Chondrocyte (in vitro differentiated cells): ENCODE results near the gene ATF6B. TPM values are rescaled to one million over a fixed set of nuclear protein-coding genes. Genes with fewer than 3 reads are reported as not detected.
"Not testable (repeated sequence)": the region's sequence is repeated elsewhere in the genome, so short reads cannot be mapped to it uniquely, and the experiment has no call there.

Experiments
- DNase-seq: peaks from one replicate; pipeline ENCODE4 v3.0.0; 2021; ENCODE audit warnings: mixed read lengths, low spot score
- H3K27ac Mint-ChIP-seq: one replicate; pipeline ENCODE4 v1.8.0; 2021; ENCODE audit warnings: mild to moderate bottlenecking, moderate library complexity, mixed read lengths; ENCODE audit not compliant: unreplicated experiment
- H3K27me3 Mint-ChIP-seq: 2 replicates; pipeline ENCODE4 v1.8.0; 2021; ENCODE audit warnings: low read depth, mixed read lengths
- H3K36me3 Mint-ChIP-seq: 2 replicates; pipeline ENCODE4 v1.8.0; 2021; ENCODE audit warnings: low read depth, mixed read lengths
- H3K4me1 Mint-ChIP-seq: 2 replicates; pipeline ENCODE4 v1.8.0; 2021; ENCODE audit warnings: low read depth, mild to moderate bottlenecking, mixed read lengths
- H3K4me3 Mint-ChIP-seq: one replicate; pipeline ENCODE4 v1.8.0; 2021; ENCODE audit warnings: mild to moderate bottlenecking, moderate library complexity, mixed read lengths; ENCODE audit not compliant: unreplicated experiment
- H3K9me3 Mint-ChIP-seq: 2 replicates; pipeline ENCODE4 v1.8.0; 2021; ENCODE audit warnings: low read depth, mixed read lengths
- microRNA-seq: library from miRNA; unstranded; fragments of <30 nt; microRNA quantifications from one replicate; pipeline ENCODE4 v1.2.0, GENCODE V29; 2020; ENCODE audit warnings: borderline number of aligned reads
- total RNA-seq: library from RNA; stranded (reverse); gene quantifications from 3 replicates; pipeline ENCODE4 v1.2.1, GENCODE V29; 2021
- TF ChIP-seq, protein P1 (sequence below): fragments of 200-600 bp; sonication (generic); IDR thresholded peaks from 2 replicates; pipeline ENCODE4 v1.5.0; 2021; ENCODE audit warnings: antibody characterized with exemption, mild to moderate bottlenecking, moderate library complexity

Gene ATF6B
- total RNA-seq, 1 donor from 2014 or later = 68.0 TPM

DNA sequence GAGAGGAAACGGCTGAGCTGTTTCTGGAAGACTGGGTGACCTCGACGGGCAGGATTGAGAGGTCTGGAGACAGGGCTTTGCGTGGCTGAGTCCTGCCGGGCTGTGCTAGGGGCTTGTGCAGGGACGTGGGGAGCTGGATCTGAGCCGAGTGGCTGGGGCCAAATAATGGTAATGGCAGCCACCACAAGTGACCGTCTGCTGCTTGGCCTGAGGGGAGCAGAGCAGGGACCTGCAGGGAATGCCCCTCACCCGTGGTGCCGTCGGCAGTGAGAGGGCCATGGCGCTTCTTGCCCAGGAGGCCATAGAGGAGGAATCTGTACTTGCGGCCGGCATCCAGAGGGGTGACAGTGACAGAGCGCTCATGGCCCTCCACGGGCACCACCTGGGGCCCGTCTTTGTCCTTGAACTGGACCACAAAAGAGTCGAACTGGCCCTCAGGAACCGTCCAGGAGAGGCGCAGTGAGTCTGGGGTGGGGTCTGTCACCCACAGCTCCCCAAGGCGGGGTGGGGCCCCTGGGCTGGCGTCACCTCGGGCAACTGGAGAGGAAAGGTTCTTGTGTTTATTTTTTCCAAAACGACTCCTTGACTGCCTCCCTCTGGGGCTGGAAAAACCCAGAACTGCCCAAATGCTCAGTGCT, 58.0 kb downstream of the ATF6B start:
- H3K27ac Mint-ChIP-seq = no peak overlapping the region
- H3K27me3 Mint-ChIP-seq = peaks cover 15% of the 10 kb centered on the region
- peak; percentile 81 for DNase-seq
- no peak overlapping the region for H3K4me3 Mint-ChIP-seq
- peaks cover 8% of the 10 kb centered on the region for H3K4me1 Mint-ChIP-seq
- peaks cover 2% of the 10 kb centered on the region for H3K36me3 Mint-ChIP-seq
- H3K9me3 Mint-ChIP-seq = no peaks in the 10 kb centered on the region
- TF ChIP-seq, protein P1, sequence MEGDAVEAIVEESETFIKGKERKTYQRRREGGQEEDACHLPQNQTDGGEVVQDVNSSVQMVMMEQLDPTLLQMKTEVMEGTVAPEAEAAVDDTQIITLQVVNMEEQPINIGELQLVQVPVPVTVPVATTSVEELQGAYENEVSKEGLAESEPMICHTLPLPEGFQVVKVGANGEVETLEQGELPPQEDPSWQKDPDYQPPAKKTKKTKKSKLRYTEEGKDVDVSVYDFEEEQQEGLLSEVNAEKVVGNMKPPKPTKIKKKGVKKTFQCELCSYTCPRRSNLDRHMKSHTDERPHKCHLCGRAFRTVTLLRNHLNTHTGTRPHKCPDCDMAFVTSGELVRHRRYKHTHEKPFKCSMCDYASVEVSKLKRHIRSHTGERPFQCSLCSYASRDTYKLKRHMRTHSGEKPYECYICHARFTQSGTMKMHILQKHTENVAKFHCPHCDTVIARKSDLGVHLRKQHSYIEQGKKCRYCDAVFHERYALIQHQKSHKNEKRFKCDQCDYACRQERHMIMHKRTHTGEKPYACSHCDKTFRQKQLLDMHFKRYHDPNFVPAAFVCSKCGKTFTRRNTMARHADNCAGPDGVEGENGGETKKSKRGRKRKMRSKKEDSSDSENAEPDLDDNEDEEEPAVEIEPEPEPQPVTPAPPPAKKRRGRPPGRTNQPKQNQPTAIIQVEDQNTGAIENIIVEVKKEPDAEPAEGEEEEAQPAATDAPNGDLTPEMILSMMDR = no peak

DNA sequence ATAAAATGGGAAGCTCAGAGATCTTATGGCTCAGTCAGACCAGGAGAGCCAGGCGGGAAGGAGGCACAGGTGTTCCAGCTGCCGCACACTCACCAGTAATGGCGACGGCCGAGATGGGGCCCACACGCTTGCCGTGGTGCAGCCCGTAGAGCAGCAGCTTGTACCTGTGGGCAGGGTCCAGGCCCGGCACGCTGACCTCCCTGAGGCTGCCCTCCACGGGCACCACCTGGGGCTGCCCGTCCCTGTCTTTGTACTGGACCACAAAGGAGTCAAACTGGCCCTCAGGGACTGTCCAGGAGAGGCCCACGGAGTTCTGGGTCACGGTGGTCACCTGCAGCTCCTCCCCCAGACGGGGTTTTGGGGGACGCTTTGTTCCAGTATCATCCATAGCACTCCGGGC, 58.6 kb downstream of the ATF6B start:
- H3K4me1 Mint-ChIP-seq = peaks cover 5% of the 10 kb centered on the region
- peaks cover 2% of the 10 kb centered on the region for H3K36me3 Mint-ChIP-seq
- H3K4me3 Mint-ChIP-seq = no peak overlapping the region
- DNase-seq = peak; percentile 90
- H3K27me3 Mint-ChIP-seq = peaks cover 15% of the 10 kb centered on the region
- TF ChIP-seq, protein P1 = no peak
- H3K27ac Mint-ChIP-seq = no peak overlapping the region
- no peaks in the 10 kb centered on the region for H3K9me3 Mint-ChIP-seq

DNA sequence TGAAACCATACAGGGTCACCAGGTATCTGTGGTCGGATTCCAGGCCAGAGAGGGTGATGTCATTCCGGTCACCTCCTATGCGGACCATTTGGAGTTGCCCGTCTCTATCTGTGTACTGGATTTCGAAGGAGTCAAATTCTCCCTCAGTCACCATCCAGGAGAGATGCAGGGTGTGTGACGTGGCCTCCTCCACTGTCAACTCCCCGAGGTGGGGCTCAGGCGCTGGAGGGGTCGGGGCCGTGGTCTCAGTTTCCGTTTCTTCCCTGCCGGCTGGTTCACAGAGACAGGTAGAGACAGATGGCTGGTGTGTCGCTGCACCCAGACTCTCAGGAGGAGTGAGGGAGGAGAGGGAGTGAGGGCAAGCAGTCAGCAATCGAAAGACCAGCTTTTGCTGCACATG, 59.2 kb downstream of the ATF6B start:
- TF ChIP-seq, protein P1 = no peak
- H3K4me1 Mint-ChIP-seq = peaks cover 5% of the 10 kb centered on the region
- peaks cover 15% of the 10 kb centered on the region for H3K27me3 Mint-ChIP-seq
- DNase-seq = no peak
- H3K4me3 Mint-ChIP-seq = no peak overlapping the region
- peaks cover 2% of the 10 kb centered on the region for H3K36me3 Mint-ChIP-seq
- H3K27ac Mint-ChIP-seq = no peak overlapping the region
- no peaks in the 10 kb centered on the region for H3K9me3 Mint-ChIP-seq

DNA sequence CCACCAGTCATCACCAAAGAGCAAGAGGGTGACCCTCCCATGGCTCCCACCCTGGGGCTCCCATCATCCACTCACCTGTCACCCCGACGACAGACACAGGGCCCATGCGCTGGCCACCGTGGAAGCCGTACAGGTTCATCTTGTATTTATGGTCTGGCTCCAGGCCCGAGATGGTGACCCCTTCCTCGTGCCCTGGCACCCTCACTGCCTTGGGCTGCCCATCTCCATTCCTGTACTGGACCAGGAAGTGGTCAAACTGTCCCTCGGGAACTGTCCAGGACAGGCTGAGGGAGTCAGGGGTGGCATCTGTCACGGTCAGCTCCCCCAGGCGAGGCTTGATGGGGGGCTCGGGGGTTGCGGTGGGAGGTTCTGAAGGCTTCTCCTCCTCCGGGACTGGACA, 59.7 kb downstream of the ATF6B start:
- not testable (repeated sequence) for H3K9me3 Mint-ChIP-seq, H3K36me3 Mint-ChIP-seq, H3K4me3 Mint-ChIP-seq, H3K27ac Mint-ChIP-seq, H3K4me1 Mint-ChIP-seq
- peak; percentile 66 for DNase-seq
- H3K27me3 Mint-ChIP-seq = peaks cover 15% of the 10 kb centered on the region

DNA sequence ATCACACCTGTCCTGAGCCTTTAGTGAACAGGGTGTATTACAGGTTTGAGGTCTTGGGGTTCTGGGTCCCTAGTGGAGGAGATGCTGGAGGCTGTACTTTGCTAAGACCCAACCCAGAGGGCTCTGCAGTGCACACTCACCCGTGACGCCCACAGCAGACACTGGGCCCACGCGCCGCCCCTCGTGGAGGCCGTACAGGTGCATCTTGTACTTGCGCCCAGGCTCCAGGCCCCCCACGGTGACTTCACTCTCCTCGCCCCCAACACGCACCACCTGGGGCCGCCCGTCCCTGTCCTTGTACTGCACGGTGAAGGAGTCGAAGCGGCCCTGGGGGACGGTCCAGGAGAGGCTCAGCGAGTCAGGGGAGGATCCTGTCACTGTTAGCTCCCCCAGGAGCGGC, 60.5 kb downstream of the ATF6B start:
- peaks cover 15% of the 10 kb centered on the region for H3K27me3 Mint-ChIP-seq
- H3K4me3 Mint-ChIP-seq, H3K4me1 Mint-ChIP-seq, H3K9me3 Mint-ChIP-seq, H3K27ac Mint-ChIP-seq, H3K36me3 Mint-ChIP-seq: not testable (repeated sequence)
- DNase-seq = peak; percentile 89

Small RNA genes within 50 kb of the gene (microRNA-seq; reads per million reads assigned to microRNA genes)
- 3.3 reads per million for gene MIR6721

Other genes with a start within 250 kb of the ATF6B start
- not detected in 3 replicates for gene SLC44A4, start 249.2 kb downstream of the ATF6B start, total RNA-seq
- 37.7 to 53.0 TPM (median 40.0 TPM) in 3 replicates for gene EHMT2, start 230.5 kb downstream of the ATF6B start, total RNA-seq
- 6.3 to 7.6 TPM (median 6.7 TPM) in 3 replicates for gene ZBTB12, start 226.2 kb downstream of the ATF6B start, total RNA-seq
- 0.52 to 1.5 TPM (median 0.56 TPM) in 3 replicates for gene C2, start 200.5 kb downstream of the ATF6B start, total RNA-seq
- 2.3 to 3.2 TPM (median 2.6 TPM) in 3 replicates for gene CFB, start 182.2 kb downstream of the ATF6B start, total RNA-seq
- gene NELFE, start 169.3 kb downstream of the ATF6B start, total RNA-seq = 43.5 to 59.3 TPM (median 50.6 TPM) in 3 replicates
- 56.9 to 85.6 TPM (median 61.2 TPM) in 3 replicates for gene SKIC2, start 169.1 kb downstream of the ATF6B start, total RNA-seq
- gene DXO, start 156.1 kb downstream of the ATF6B start, total RNA-seq = 15.8 to 25.9 TPM (median 19.3 TPM) in 3 replicates
- 7.2 to 13.3 TPM (median 10.5 TPM) in 3 replicates for gene C4A, start 146.2 kb downstream of the ATF6B start, total RNA-seq
- gene C4B, start 113.5 kb downstream of the ATF6B start, total RNA-seq = 7.3 to 10.3 TPM (median 9.6 TPM) in 3 replicates
- 0.30 to 0.68 TPM (median 0.41 TPM) in 3 replicates for gene CYP21A2, start 89.8 kb downstream of the ATF6B start, total RNA-seq
- 1.9 to 2.9 TPM (median 2.3 TPM) in 3 replicates for gene TNXB, start 18.9 kb downstream of the ATF6B start, total RNA-seq
- 4.3 to 6.3 TPM (median 4.9 TPM) in 3 replicates for gene FKBPL, start 2.0 kb upstream of the ATF6B start, total RNA-seq
- gene PRRT1, start 23.7 kb upstream of the ATF6B start, total RNA-seq = 0.73 to 1.6 TPM (median 1.3 TPM) in 3 replicates
- gene PPT2, start 25.9 kb upstream of the ATF6B start, total RNA-seq = 35.6 to 37.9 TPM (median 35.8 TPM) in 3 replicates
- gene EGFL8, start 36.3 kb upstream of the ATF6B start, total RNA-seq = 14.3 to 16.3 TPM (median 15.4 TPM) in 3 replicates
- gene AGPAT1, start 47.8 kb upstream of the ATF6B start, total RNA-seq = 66.7 to 77.2 TPM (median 67.0 TPM) in 3 replicates
- 45.2 to 48.0 TPM (median 45.2 TPM) in 3 replicates for gene RNF5, start 50.2 kb upstream of the ATF6B start, total RNA-seq
- gene AGER, start 56.0 kb upstream of the ATF6B start, total RNA-seq = 2.6 to 4.9 TPM (median 3.6 TPM) in 3 replicates
- gene PBX2, start 62.0 kb upstream of the ATF6B start, total RNA-seq = 58.6 to 66.5 TPM (median 66.3 TPM) in 3 replicates
- 3.6 to 5.6 TPM (median 5.4 TPM) in 3 replicates for gene GPSM3, start 64.4 kb upstream of the ATF6B start, total RNA-seq
- gene NOTCH4, start 95.8 kb upstream of the ATF6B start, total RNA-seq = 0.82 to 1.6 TPM (median 1.4 TPM) in 3 replicates
- not detected in 3 replicates for gene TSBP1, start 243.7 kb upstream of the ATF6B start, total RNA-seq